Left cardiac atrium (tissue), 4 donors: Measurements from ENCODE around the gene ATP11A. TPM values are rescaled to one million over a fixed set of nuclear protein-coding genes. Genes with fewer than 3 reads are reported as not detected.
"Not testable (repeated sequence)": the region's sequence is repeated elsewhere in the genome, so short reads cannot be mapped to it uniquely, and the experiment has no call there.

ENCODE experiments used
- ATAC-seq, 2 donors: fragments of 200-7000 bp; cut with Tn5 transposase; one replicate each; pipeline ENCODE4 v1.9.1; 2020; ENCODE audit warnings: mild to moderate bottlenecking in 2 of 2, moderate library complexity in 2 of 2
- DNase-seq: peaks from one replicate; pipeline ENCODE4 v3.0.0-alpha.2; 2020
- intact Hi-C, 2 donors: fragments of 100-400 bp; cut with DNase I; formaldehyde crosslinking; loops; one replicate each; pipeline versions ENCODE4 v1.14.1 to v1.15.1; 2022 to 2023
- total RNA-seq, 2 donors: library from RNA; stranded (reverse); fragmentation: NEBNext Ultra II Directional; extraction: Animal tissue kit (Norgen Biotek cat#: 25700); gene quantifications; one replicate each; pipeline ENCODE4 v1.2.1, GENCODE V29; 2021
- donor health status: DM: no; HTN: yes; CAD: no.
- donor health status: DM: no; HTN: yes; CAD: no; lungs with severe emphysema.
- donor health status: DM: yes; HTN: yes; CAD: no.
- donor health status: Dilated cardiomyopathy.

The ATP11A gene
- total RNA-seq, 2 donors from 2014 or later, result 58.5 to 69.9 TPM

GRCh38 chr13:112703449-112704284 lies 13.8 kb downstream of the ATP11A start:
- intact Hi-C loops, result no loop called here
- no peak for DNase-seq
- no peak for ATAC-seq

- DNase-seq, result no peak
- ATAC-seq, result peak in 1 of 2 donors; percentile 16
- intact Hi-C loops, result no loop called here
Measured at GRCh38 chr13:112704308-112705145, 14.7 kb downstream of the ATP11A start.

- no peak for ATAC-seq
- DNase-seq, result no peak
- intact Hi-C loops, result no loop called here
Measured at GRCh38 chr13:112705286-112705685, 15.4 kb downstream of the ATP11A start.

- no peak for DNase-seq
- intact Hi-C loops, result no loop called here
- no peak for ATAC-seq
Measured at GRCh38 chr13:112706171-112706570, 16.3 kb downstream of the ATP11A start.

GRCh38 chr13:112708560-112709240 lies 18.9 kb downstream of the ATP11A start:
- DNase-seq, result no peak
- ATAC-seq, result no peak
- intact Hi-C loops, result no loop called here

- DNase-seq, intact Hi-C loops, ATAC-seq: not testable (repeated sequence)
Measured at GRCh38 chr13:112709316-112709715, 19.5 kb downstream of the ATP11A start.

GRCh38 chr13:112709825-112710783 lies 20.3 kb downstream of the ATP11A start:
- intact Hi-C loops, result no loop called here
- DNase-seq, result no peak
- ATAC-seq, result no peak

- DNase-seq, result peak; percentile 69
- intact Hi-C loops, result no loop called here
- no peak for ATAC-seq
Measured at GRCh38 chr13:112710855-112711527, 21.2 kb downstream of the ATP11A start.

- DNase-seq (peak; percentile 91), ATAC-seq (peak; percentile 91 to 96)
- intact Hi-C loops, result no loop called here
Measured at GRCh38 chr13:112711528-112712265, 21.9 kb downstream of the ATP11A start.

- no peak for DNase-seq
- intact Hi-C loops, result no loop called here
- ATAC-seq, result no peak
Measured at GRCh38 chr13:112712451-112713207, 22.8 kb downstream of the ATP11A start.

GRCh38 chr13:112713517-112714253 lies 23.8 kb downstream of the ATP11A start:
- intact Hi-C loops, result no loop called here
- DNase-seq (no peak), ATAC-seq (peak in 1 of 2 donors; percentile 9)

GRCh38 chr13:112714376-112715174 lies 24.7 kb downstream of the ATP11A start:
- ATAC-seq, result no peak
- DNase-seq, result no peak
- intact Hi-C loops, result no loop called here

GRCh38 chr13:112715210-112715609 lies 25.4 kb downstream of the ATP11A start:
- ATAC-seq (no peak), DNase-seq (no peak)
- intact Hi-C loops, result no loop called here

- DNase-seq, result no peak
- intact Hi-C loops, result no loop called here
- no peak for ATAC-seq
Measured at GRCh38 chr13:112715715-112716460, 26.1 kb downstream of the ATP11A start.

GRCh38 chr13:112716461-112716820 lies 26.6 kb downstream of the ATP11A start:
- no peak for DNase-seq
- ATAC-seq, result no peak
- intact Hi-C loops, result no loop called here
